Gastrocnemius medialis (tissue), 4 donors: ENCODE measurements around the gene ISL2. TPM values are rescaled to one million over a fixed set of nuclear protein-coding genes. Genes with fewer than 3 reads are reported as not detected.

Source experiments
- ATAC-seq, 2 donors: fragments of 150-250 bp; one replicate each; pipeline ENCODE4 v1.9.1; 2016
- DNase-seq, 2 donors: peaks; one replicate each; pipeline ENCODE4 v3.0.0-alpha.2; 2019
- H3K27ac ChIP-seq, 4 donors: fragments of 200-600 bp; sonication (generic); 1 replicate in 1 of 4; 2 replicates in 3 of 4; pipeline ENCODE4 v1.5.1; 2016 to 2018; ENCODE audit warnings: mild to moderate bottlenecking in 2 of 4, moderate library complexity in 1 of 4
- H3K27me3 ChIP-seq, 3 donors: fragments of 200-600 bp; sonication (generic) in 2 of 3; 1 replicate in 1 of 3; 2 replicates in 2 of 3; pipeline versions ENCODE4 v1.5.1 to v1.6.0; 2016 to 2019; ENCODE audit warnings: mild to moderate bottlenecking in 1 of 3, moderate library complexity in 1 of 3
- H3K36me3 ChIP-seq, 2 donors: fragments of 200-600 bp; sonication (generic) in 1 of 2; one replicate each; pipeline ENCODE4 v1.5.1; 2017 to 2018
- H3K4me1 ChIP-seq, 2 donors: fragments of 200-600 bp; sonication (generic) in 1 of 2; one replicate each; pipeline ENCODE4 v1.5.1; 2016 to 2017; ENCODE audit warnings: mild to moderate bottlenecking in 2 of 2
- H3K4me3 ChIP-seq, 4 donors: fragments of 200-600 bp; sonication (generic) in 3 of 4; 1 replicate in 1 of 4; 2 replicates in 3 of 4; pipeline ENCODE4 v1.5.1; 2016 to 2019; ENCODE audit warnings: mild to moderate bottlenecking in 2 of 4
- H3K9me3 ChIP-seq, 3 donors: fragments of 200-600 bp; sonication (generic) in 2 of 3; 1 replicate in 1 of 3; 2 replicates in 2 of 3; pipeline ENCODE4 v1.5.1; 2016 to 2019
- CTCF ChIP-seq, 5 experiments: fragments of 450-650 bp in 3 of 5; fragments of 200-600 bp in 2 of 5; sonication (generic) in 2 of 5; IDR thresholded peaks in 4 of 5; conservative IDR thresholded peaks in 1 of 5; 1 replicate in 4 of 5; 2 replicates in 1 of 5; pipeline ENCODE4 v1.5.1; 2016 to 2019; ENCODE audit warnings: antibody characterized with exemption in 5 of 5, mild to moderate bottlenecking in 3 of 5, moderate library complexity in 3 of 5
- POLR2A ChIP-seq, 2 donors: fragments of 450-650 bp; IDR thresholded peaks; one replicate each; pipeline ENCODE4 v1.6.1; 2017; ENCODE audit warnings: antibody characterized with exemption in 2 of 2, mild to moderate bottlenecking in 2 of 2, moderate library complexity in 2 of 2
- in situ Hi-C, 4 donors: fragments of 200-750 bp; cut with MboI; loops; one replicate each; pipeline versions ENCODE4 v1.15.0 to v1.8.0; 2017; ENCODE audit warnings: low sequenced_read_pairs in 4 of 4
- intact Hi-C: fragments of 100-400 bp; cut with DNase I; formaldehyde crosslinking; loops from one replicate; pipeline ENCODE4 v1.15.1; 2023; ENCODE audit warnings: low total_unique reads
- total RNA-seq, 4 donors: library from RNA; depleted of rRNA; stranded (reverse); fragments of >200 nt; gene quantifications; one replicate each; pipeline versions ENCODE4 v1.1.0 to v1.2.3, GENCODE V29; 2016

The ISL2 gene
- total RNA-seq, 4 donors from 2014 or later = not detected

- in situ Hi-C loops = loop anchor here in 3 of 4 donors (10.0 to 25.0 kb wide), 2 partner anchors 145 to 152 kb away; no protein-coding TSS in a partner anchor
- no peaks in the 10 kb centered on the region for H3K36me3 ChIP-seq
- H3K9me3 ChIP-seq = no peaks in the 10 kb centered on the region
- peaks cover 40 to 43% of the 10 kb centered on the region in 2 donors for H3K4me1 ChIP-seq
- H3K27ac ChIP-seq = no peak overlapping the region
- intact Hi-C loops = loop anchor here (10.0 kb wide), 1 partner anchor 525 kb away; no protein-coding TSS in a partner anchor
- ATAC-seq (no peak), DNase-seq (no peak)
- H3K4me3 ChIP-seq = peak overlapping the region; percentile 33 to 51 (median 37)
- H3K27me3 ChIP-seq = peaks cover 98 to 100% (median 98%) of the 10 kb centered on the region in 3 donors
- TF ChIP-seq POLR2A (IDR thresholded peaks at IDR 0.05) (no peak), CTCF (IDR thresholded peaks at IDR 0.05 in 4 of 5, conservative IDR thresholded peaks at IDR 0.05 in 1 of 5) (no peak)
These were observed 3.0 kb downstream of the ISL2 start for GRCh38 chr15:76339305-76340197.

GRCh38 chr15:76340198-76340802, 3.7 kb downstream of the ISL2 start:
- in situ Hi-C loops = loop anchor here in 1 of 4 donors (25.0 kb wide), 1 partner anchor 153 kb away; no protein-coding TSS in a partner anchor
- no peaks in the 10 kb centered on the region for H3K9me3 ChIP-seq
- H3K27me3 ChIP-seq = peaks cover 98 to 100% (median 98%) of the 10 kb centered on the region in 3 donors
- intact Hi-C loops = no loop called here
- ATAC-seq = peak in 1 of 2 donors; percentile 19
- H3K4me1 ChIP-seq = peaks cover 40 to 43% of the 10 kb centered on the region in 2 donors
- H3K4me3 ChIP-seq = peak overlapping the region; percentile 33 to 51 (median 37)
- H3K27ac ChIP-seq = no peak overlapping the region
- no peaks in the 10 kb centered on the region for H3K36me3 ChIP-seq
- no peak for TF ChIP-seq CTCF (IDR thresholded peaks at IDR 0.05 in 4 of 5, conservative IDR thresholded peaks at IDR 0.05 in 1 of 5)
- TF ChIP-seq POLR2A (IDR thresholded peaks at IDR 0.05) = no peak
- no peak for DNase-seq

- DNase-seq (peak in 1 of 2 donors; percentile 37), ATAC-seq (peak in 1 of 2 donors; percentile 62)
- Histone ChIP-seq H3K27me3 (peaks cover 98 to 100% (median 98%) of the 10 kb centered on the region in 3 donors), H3K9me3 (no peaks in the 10 kb centered on the region), H3K36me3 (no peaks in the 10 kb centered on the region), H3K4me3 (peak overlapping the region; percentile 33 to 51 (median 37)), H3K4me1 (peaks cover 36 to 44% of the 10 kb centered on the region in 2 donors), H3K27ac (no peak overlapping the region)
- intact Hi-C loops = no loop called here
- TF ChIP-seq POLR2A (IDR thresholded peaks at IDR 0.05) = no peak
- TF ChIP-seq CTCF (IDR thresholded peaks at IDR 0.05 in 4 of 5, conservative IDR thresholded peaks at IDR 0.05 in 1 of 5) = peak in 3 of 5 experiments; percentile 19 to 48 (median 30)
- in situ Hi-C loops = loop anchor here in 1 of 4 donors (25.0 kb wide), 1 partner anchor 154 kb away; no protein-coding TSS in a partner anchor
These were observed 4.3 kb downstream of the ISL2 start for GRCh38 chr15:76340803-76341365.

GRCh38 chr15:76341366-76342057, 4.9 kb downstream of the ISL2 start:
- DNase-seq = no peak
- H3K9me3 ChIP-seq = no peaks in the 10 kb centered on the region
- in situ Hi-C loops (loop anchor here in 1 of 4 donors (25.0 kb wide), 1 partner anchor 154 kb away; no protein-coding TSS in a partner anchor), intact Hi-C loops (no loop called here)
- no peak overlapping the region for H3K27ac ChIP-seq
- no peaks in the 10 kb centered on the region for H3K36me3 ChIP-seq
- H3K4me1 ChIP-seq = peaks cover 39 to 45% of the 10 kb centered on the region in 2 donors
- H3K4me3 ChIP-seq = peak overlapping the region; percentile 33 to 51 (median 37)
- peaks cover 98 to 100% (median 98%) of the 10 kb centered on the region in 3 donors for H3K27me3 ChIP-seq
- TF ChIP-seq POLR2A (IDR thresholded peaks at IDR 0.05) (no peak), CTCF (IDR thresholded peaks at IDR 0.05 in 4 of 5, conservative IDR thresholded peaks at IDR 0.05 in 1 of 5) (peak in 1 of 5 experiments; percentile 7)
- no peak for ATAC-seq
